GM18873 (cell line): ENCODE measurements around the gene SEMA3E.
"Not testable (repeated sequence)": the region's sequence is repeated elsewhere in the genome, so short reads cannot be mapped to it uniquely, and the experiment has no call there.

Experiments used
- ATAC-seq: cut with Tn5 transposase; IDR thresholded peaks from one replicate; pipeline ENCODE4 v1.9.1; 2021; ENCODE audit warnings: mild to moderate bottlenecking, moderate library complexity, moderate number of reproducible peaks; ENCODE audit not compliant: unreplicated experiment, low FRiP score

SEMA3E gene

DNA sequence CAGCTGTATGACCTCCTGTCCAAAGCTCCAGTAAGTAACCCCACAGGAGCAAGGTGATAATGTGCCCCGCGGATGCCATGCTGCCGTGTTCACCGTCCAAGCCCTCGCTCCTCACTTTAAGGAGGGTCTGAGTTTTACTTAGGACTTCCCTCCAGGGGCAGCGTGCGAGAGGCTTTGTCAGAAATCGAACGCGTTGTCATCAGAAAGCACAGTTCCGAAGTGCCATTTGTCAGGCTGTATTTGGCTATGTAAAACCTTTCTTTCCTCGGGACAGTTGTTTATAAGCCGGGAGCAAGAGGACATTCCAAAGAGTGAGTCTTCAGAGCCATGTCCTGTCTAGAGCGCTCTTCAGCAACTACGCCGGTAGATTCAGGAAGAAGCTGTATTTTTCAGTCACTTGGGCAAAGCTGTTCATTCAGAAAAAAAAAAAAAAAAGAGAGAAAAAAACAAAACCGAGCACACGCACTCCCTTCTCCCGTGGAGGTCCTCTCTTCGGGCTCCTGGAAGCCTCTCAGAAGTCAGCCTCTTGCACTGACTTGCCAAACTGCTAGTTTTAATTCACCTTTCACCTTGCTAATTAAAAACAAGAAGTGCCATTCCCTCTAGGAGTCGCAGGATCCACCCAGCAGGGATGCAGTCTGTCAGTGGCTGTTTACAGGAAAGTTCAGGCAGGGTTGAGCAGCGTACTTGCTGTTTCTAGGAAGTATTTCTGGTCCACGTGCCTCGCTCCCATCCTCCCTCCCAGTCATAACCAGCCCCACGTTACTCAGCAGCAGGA is at the start of gene SEMA3E:
SEMA3E (minus strand) TSS at position 676 of the 778 bp plus-strand sequence.
- no peak for ATAC-seq

GRCh38 chr7:83697804-83698530 is 49.0 kb upstream of the SEMA3E start:
- ATAC-seq = no peak

DNA sequence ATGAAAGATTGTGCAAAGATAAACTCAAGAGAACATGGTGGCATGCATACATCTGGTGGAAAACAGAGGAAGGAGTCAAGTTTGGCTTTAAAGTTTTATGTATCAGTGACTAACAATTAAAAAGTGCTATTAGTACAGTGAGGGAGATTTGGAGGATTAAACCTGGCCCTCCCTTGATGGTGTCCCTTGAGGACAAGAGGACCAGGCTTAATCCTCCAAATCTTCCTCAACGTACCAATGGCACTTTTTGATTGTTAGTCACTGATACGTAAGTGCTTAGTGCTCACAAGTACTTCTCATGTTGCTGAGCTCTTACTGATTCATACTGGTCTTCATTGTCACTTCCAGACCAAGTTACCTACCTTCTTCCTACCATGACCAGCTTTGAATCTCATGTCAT is 47.2 kb upstream of the SEMA3E start:
- ATAC-seq = no peak

- no peak for ATAC-seq
Measured at GRCh38 chr7:83695128-83695960, 46.4 kb upstream of the SEMA3E start.

DNA sequence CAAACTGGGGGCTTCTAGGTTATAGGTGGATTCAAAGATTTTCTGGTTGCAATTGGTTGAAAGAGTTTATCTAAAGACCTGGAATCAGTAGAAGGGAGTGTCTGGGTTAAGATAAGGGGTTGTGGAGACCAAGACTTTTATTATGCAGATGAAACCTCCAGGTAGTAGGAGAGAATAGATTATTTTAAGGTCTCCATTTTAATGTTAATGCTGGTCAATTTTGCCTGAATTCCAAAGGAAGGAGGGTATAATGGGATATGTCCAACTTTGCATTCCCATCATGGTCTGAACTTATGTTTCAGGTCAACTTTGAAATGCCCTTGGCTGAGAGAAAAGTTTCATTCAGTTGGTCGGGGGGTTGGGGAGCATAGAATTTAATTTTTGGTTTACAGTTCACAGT is 44.3 kb upstream of the SEMA3E start:
- ATAC-seq = no peak

- no peak for ATAC-seq
Measured at GRCh38 chr7:83691095-83691494, 42.2 kb upstream of the SEMA3E start.

- no peak for ATAC-seq
Measured at GRCh38 chr7:83689855-83690254, 40.9 kb upstream of the SEMA3E start.

DNA sequence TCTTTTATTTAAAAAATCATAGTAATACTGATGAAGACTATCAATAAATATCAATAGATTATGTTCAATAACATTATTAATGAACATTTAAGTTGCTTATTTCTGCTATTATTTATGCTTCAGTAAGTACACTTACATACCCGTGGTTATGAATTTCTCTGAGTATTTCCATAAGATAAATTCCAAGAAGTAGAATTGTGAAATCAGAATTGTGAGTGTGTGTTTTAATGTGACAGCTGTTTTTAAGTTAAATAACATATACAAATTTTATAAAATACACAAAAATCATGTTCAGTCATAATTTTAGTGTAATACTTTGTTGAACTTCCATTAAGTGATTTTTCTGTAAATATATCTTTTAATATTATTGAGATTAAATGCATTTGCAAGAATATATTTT is 37.5 kb upstream of the SEMA3E start:
- ATAC-seq = no peak

- no peak for ATAC-seq
Measured at GRCh38 chr7:83684928-83685327, 36.0 kb upstream of the SEMA3E start.

- ATAC-seq = no peak
Measured at GRCh38 chr7:83681200-83681778, 32.4 kb upstream of the SEMA3E start.

DNA sequence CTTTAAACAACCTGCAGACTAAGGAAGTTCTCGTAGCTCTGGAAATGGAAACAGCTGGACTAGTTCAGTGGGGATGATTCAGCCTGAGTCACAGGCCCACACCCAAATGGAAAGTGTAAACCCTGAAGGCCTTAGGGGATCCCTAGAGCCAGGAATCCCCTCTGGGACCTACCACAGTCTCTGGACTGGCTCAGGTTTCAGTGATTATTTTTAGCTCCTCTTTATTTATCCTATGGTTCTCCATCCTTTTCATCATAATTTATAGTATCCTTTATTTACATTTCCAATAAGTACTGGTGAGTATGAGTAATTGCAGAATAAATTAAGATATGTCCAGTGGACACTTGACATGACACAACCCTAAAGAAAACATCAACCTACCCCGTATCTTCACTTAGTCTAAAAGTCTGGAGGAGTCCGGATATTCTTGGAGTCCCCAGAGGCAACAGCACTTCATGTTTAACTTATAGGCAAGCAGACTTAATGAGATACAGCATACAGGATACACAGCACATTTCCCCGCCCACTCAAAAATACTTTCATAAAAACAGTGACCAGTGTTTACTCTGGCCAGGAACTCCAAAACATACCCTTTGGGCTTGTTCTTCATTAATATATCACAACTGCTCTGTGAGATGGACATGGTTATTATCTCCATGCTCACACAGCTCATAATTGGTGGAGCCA is 28.4 kb upstream of the SEMA3E start:
- ATAC-seq = no peak

GRCh38 chr7:83673291-83673690 is 24.4 kb upstream of the SEMA3E start:
- not testable (repeated sequence) for ATAC-seq

GRCh38 chr7:83672157-83672556 is 23.2 kb upstream of the SEMA3E start:
- ATAC-seq = no peak

DNA sequence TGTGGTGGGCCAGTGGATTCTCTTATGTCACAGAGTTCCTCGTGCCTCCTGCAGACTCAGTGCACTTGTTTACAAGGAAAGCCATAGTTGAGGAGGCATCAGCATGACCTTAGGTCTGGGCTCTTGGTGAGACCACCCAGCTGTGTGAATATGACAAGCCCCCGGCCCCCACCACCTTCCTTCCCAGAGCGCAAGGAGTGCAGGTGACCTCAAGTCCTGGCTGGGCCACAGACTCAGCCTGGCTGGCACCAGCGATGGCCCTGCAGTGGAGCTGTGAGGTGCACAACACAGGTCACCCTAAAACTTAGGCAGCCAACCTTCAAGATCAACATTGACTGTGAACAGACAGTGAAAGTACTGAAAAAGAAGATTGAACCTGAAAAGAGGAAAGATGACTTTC is 14.2 kb upstream of the SEMA3E start:
- ATAC-seq = no peak

GRCh38 chr7:83658126-83658525 is 9.2 kb upstream of the SEMA3E start:
- ATAC-seq = no peak

DNA sequence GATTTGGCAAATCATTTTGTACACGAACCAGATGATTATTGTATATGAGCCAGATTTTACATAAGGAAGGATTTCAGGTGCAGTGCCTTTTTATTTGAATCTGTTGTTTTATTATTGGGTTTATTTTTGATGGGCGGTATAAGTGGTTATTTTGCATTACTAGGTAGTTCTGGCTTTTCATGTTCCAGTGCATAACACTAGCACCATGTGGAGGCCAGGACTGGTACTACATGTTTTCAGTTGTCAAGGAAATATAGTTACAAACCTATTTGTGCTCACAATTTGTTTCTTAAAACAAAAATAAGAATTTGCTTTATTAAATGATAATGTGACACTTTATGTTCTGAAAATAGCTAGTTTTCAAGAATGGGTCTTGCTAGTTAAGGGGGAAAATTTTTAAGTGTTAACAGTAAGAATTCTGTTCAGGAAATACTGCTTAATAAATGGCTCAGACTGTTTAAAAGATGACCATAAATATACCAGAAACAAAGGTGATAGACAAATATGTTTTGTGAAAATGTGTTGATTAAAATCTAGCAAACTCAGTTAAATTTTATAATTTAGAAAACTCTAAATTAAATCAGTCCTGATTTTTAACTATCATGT is 7.1 kb upstream of the SEMA3E start:
- no peak for ATAC-seq

- no peak for ATAC-seq
Measured at GRCh38 chr7:83652481-83652880, 3.5 kb upstream of the SEMA3E start.

DNA sequence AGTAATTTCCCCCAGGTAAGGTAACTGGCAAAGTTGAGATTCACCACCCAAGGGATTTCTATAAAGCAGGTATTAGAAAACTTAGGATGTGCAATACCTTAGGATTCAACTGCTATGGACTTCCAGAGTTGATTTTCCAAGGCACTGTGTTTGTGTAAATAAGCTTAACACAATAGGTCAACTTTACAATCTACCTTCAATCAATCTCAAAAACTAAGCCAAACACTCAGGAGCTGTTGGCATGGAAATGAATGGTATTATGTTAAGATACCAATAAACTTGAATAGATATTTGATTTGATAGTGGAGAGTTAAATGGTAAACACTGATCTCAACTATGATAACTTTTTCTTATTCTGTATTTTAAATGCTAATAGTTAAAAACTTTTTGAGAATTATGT is 762 bp upstream of the SEMA3E start:
- ATAC-seq = no peak

- ATAC-seq = no peak
Measured at GRCh38 chr7:83646027-83646426, 2.9 kb downstream of the SEMA3E start.

DNA sequence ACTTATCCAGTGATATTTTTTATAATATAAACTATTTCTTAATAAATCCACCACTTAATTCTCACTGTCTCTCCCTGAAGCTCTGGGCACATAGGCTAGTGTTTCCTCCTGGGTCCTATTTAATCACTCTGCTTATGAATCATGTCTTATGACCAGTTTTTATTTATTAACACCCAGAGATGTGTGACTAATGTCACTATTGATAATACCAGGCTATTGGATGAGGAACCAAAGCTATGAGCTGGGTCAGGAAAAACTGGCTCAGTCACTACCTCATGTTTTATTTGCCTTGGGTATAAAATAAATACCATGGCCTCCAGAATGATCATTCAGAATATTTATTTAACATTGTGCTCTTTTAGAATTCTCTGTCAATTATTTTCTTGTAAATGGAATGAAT is 5.2 kb downstream of the SEMA3E start:
- ATAC-seq = no peak
